ENCODE measurements around the gene FAM163A. TPM values are rescaled to one million over a fixed set of nuclear protein-coding genes. Genes with fewer than 3 reads are reported as not detected.

FAM163A gene
- total and polyA plus RNA-seq, 9 of the 15 experiments (the other 6 are each of a cell fraction or from before 2014, with no cell fraction given), result not detected

- TF ChIP-seq, protein P1, sequence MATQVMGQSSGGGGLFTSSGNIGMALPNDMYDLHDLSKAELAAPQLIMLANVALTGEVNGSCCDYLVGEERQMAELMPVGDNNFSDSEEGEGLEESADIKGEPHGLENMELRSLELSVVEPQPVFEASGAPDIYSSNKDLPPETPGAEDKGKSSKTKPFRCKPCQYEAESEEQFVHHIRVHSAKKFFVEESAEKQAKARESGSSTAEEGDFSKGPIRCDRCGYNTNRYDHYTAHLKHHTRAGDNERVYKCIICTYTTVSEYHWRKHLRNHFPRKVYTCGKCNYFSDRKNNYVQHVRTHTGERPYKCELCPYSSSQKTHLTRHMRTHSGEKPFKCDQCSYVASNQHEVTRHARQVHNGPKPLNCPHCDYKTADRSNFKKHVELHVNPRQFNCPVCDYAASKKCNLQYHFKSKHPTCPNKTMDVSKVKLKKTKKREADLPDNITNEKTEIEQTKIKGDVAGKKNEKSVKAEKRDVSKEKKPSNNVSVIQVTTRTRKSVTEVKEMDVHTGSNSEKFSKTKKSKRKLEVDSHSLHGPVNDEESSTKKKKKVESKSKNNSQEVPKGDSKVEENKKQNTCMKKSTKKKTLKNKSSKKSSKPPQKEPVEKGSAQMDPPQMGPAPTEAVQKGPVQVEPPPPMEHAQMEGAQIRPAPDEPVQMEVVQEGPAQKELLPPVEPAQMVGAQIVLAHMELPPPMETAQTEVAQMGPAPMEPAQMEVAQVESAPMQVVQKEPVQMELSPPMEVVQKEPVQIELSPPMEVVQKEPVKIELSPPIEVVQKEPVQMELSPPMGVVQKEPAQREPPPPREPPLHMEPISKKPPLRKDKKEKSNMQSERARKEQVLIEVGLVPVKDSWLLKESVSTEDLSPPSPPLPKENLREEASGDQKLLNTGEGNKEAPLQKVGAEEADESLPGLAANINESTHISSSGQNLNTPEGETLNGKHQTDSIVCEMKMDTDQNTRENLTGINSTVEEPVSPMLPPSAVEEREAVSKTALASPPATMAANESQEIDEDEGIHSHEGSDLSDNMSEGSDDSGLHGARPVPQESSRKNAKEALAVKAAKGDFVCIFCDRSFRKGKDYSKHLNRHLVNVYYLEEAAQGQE (IDR thresholded peaks at IDR 0.05; ENCODE audit: borderline replicate concordance), result peak; percentile 66
- TF ChIP-seq, protein P1 (CRISPR knock-in tag; IDR thresholded peaks at IDR 0.05; ENCODE audit: low read depth), result no peak
- TF ChIP-seq CBX5 (IDR thresholded peaks at IDR 0.05; ENCODE audit: borderline replicate concordance, low read depth), result no peak
- TF ChIP-seq, protein P2, sequence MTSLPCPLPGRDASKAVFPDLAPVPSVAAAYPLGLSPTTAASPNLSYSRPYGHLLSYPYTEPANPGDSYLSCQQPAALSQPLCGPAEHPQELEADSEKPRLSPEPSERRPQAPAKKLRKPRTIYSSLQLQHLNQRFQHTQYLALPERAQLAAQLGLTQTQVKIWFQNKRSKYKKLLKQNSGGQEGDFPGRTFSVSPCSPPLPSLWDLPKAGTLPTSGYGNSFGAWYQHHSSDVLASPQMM (CRISPR knock-in tag; IDR thresholded peaks at IDR 0.05), result no peak
- peak; percentile 59 to 78 for TF ChIP-seq RAD21 (CRISPR knock-in tag; conservative IDR thresholded peaks at IDR 0.05 in 1 of 2, IDR thresholded peaks at IDR 0.05 in 1 of 2)
- TF ChIP-seq, protein P3, sequence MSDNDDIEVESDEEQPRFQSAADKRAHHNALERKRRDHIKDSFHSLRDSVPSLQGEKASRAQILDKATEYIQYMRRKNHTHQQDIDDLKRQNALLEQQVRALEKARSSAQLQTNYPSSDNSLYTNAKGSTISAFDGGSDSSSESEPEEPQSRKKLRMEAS (CRISPR knock-in tag; IDR thresholded peaks at IDR 0.05), result no peak
- TF ChIP-seq ZNF212 (CRISPR knock-in tag; IDR thresholded peaks at IDR 0.05), result no peak
- no peak for TF ChIP-seq SAP30 (IDR thresholded peaks at IDR 0.05; ENCODE audit: borderline replicate concordance, insufficient read depth, low read depth, low read length, poor library complexity, severe bottlenecking)
- TF ChIP-seq HINFP (tag; conservative IDR thresholded peaks at IDR 0.05; ENCODE audit: low read depth), result no peak
- no peak for TF ChIP-seq ZNF445 (CRISPR knock-in tag; IDR thresholded peaks at IDR 0.05; ENCODE audit: low read depth)
- no peak for TF ChIP-seq PML (IDR thresholded peaks at IDR 0.05; ENCODE audit: low read length)
- TF ChIP-seq PRDM10 (IDR thresholded peaks at IDR 0.05; ENCODE audit: partially characterized antibody), result no peak
These were observed 66.6 kb downstream of the FAM163A start (continued) for GRCh38 chr1:179809506-179810366.
